Smooth muscle cell (in vitro differentiated cells): ENCODE results near the gene SLC49A4. TPM values are rescaled to one million over a fixed set of nuclear protein-coding genes. Genes with fewer than 3 reads are reported as not detected.

Experiments used
- DNase-seq: peaks from one replicate; lab custom pipeline; 2025; ENCODE audit not compliant: unreplicated experiment; lab: John Stamatoyannopoulos, UW
- H2AFZ ChIP-seq: fragments of 200-600 bp; sonication (generic); 2 replicates; pipeline ENCODE4 v1.6.0; 2016; ENCODE audit warnings: antibody characterized with exemption, low read depth, mild to moderate bottlenecking
- H3F3A ChIP-seq: fragments of 200-600 bp; sonication (generic); 2 replicates; pipeline ENCODE4 v1.6.0; 2017; ENCODE audit warnings: antibody characterized with exemption, low read depth
- H3K27ac ChIP-seq: fragments of 200-600 bp; sonication (generic); 2 replicates; pipeline ENCODE4 v1.5.1; 2016; ENCODE audit warnings: low read depth, mild to moderate bottlenecking
- H3K27me3 ChIP-seq: fragments of 200-600 bp; sonication (generic); 2 replicates; pipeline ENCODE4 v1.6.1; 2016; ENCODE audit warnings: low read depth, mild to moderate bottlenecking
- H3K36me3 ChIP-seq: fragments of 200-600 bp; sonication (generic); 2 replicates; pipeline ENCODE4 v1.5.1; 2016; ENCODE audit warnings: low read depth
- H3K4me1 ChIP-seq: fragments of 200-600 bp; sonication (generic); 2 replicates; pipeline ENCODE4 v1.5.1; 2016; ENCODE audit warnings: low read depth
- H3K4me2 ChIP-seq: fragments of 200-600 bp; sonication (generic); 2 replicates; pipeline ENCODE4 v1.6.0; 2016; ENCODE audit warnings: mild to moderate bottlenecking
- H3K4me3 ChIP-seq: fragments of 200-600 bp; sonication (generic); 2 replicates; pipeline ENCODE4 v1.5.1; 2016; ENCODE audit warnings: mild to moderate bottlenecking
- H3K79me2 ChIP-seq: fragments of 200-600 bp; sonication (generic); 2 replicates; pipeline ENCODE4 v1.6.0; 2016; ENCODE audit warnings: low read depth, mild to moderate bottlenecking
- H3K9ac ChIP-seq: fragments of 200-600 bp; sonication (generic); 2 replicates; pipeline ENCODE4 v1.6.0; 2016; ENCODE audit warnings: low read depth
- H3K9me3 ChIP-seq: fragments of 200-600 bp; sonication (generic); replicated peaks from 2 replicates; pipeline ENCODE4 v1.5.1; 2016; ENCODE audit warnings: low read depth
- H4K20me1 ChIP-seq: fragments of 200-600 bp; sonication (generic); 2 replicates; pipeline ENCODE4 v1.6.0; 2016; ENCODE audit warnings: low read depth
- WGBS: methylation state at CpG from one replicate; pipeline ENCODE4 v1.1.7; 2016; ENCODE audit warnings: low lambda C conversion rate; 5-methylcytosine and 5-hydroxymethylcytosine counted together
- polyA plus RNA-seq: library from polyadenylated mRNA; unstranded; fragments of >200 nt; fragmentation: Nextera tagmentation; extraction: Ambion mirVana; gene quantifications from 2 replicates; pipeline ENCODE4 v1.2.1, GENCODE V29; 2016
- total RNA-seq: library from RNA; depleted of rRNA; stranded (reverse); fragments of >200 nt; gene quantifications from 2 replicates; pipeline ENCODE4 v1.2.3, GENCODE V29; 2014
- TF ChIP-seq, protein P1 (sequence below): fragments of 200-600 bp; sonication (generic); IDR thresholded peaks from 2 replicates; pipeline ENCODE4 v1.5.1; 2017; ENCODE audit warnings: borderline replicate concordance, mild to moderate bottlenecking, antibody characterized with exemption; ENCODE audit not compliant: insufficient read depth, poor library complexity, severe bottlenecking

The SLC49A4 gene
- total and polyA plus RNA-seq, 2 experiments from 2014 or later, result 7.8 to 19.5 TPM

DNA sequence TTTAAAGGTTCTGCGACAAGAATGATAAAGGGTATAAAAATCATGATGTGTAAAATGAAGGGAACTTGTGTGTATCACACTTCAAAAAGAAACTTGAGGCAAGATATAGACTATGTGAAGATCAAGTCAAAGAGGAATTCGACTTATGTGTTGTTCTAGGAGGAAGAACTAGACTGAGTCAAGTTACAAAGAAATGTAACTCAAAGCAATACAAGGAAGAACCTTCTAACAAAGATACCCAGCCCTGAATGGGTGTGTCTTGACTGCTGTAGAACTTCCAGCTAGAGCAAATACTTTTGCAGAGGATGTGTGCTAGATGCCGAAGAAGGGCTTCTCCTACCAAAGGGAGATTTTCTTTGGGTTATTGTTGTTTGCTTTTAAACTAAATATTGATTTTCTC is 2.4 kb downstream of the SLC49A4 start:
- Histone ChIP-seq H3K9ac (no peak overlapping the region), H3F3A (no peaks in the 10 kb centered on the region), H3K36me3 (no peaks in the 10 kb centered on the region), H3K9me3 (no peaks in the 10 kb centered on the region), H4K20me1 (peaks cover 16% of the 10 kb centered on the region), H3K27me3 (no peaks in the 10 kb centered on the region), H3K4me3 (no peak overlapping the region), H3K4me2 (no peak overlapping the region), H2AFZ (no peak overlapping the region), H3K79me2 (peaks cover 19% of the 10 kb centered on the region), H3K4me1 (peaks cover 17% of the 10 kb centered on the region), H3K27ac (no peak overlapping the region)
- 93% methylated on average over 3 of the region's 3 CpGs for WGBS
- DNase-seq, result no peak
- TF ChIP-seq, protein P1, sequence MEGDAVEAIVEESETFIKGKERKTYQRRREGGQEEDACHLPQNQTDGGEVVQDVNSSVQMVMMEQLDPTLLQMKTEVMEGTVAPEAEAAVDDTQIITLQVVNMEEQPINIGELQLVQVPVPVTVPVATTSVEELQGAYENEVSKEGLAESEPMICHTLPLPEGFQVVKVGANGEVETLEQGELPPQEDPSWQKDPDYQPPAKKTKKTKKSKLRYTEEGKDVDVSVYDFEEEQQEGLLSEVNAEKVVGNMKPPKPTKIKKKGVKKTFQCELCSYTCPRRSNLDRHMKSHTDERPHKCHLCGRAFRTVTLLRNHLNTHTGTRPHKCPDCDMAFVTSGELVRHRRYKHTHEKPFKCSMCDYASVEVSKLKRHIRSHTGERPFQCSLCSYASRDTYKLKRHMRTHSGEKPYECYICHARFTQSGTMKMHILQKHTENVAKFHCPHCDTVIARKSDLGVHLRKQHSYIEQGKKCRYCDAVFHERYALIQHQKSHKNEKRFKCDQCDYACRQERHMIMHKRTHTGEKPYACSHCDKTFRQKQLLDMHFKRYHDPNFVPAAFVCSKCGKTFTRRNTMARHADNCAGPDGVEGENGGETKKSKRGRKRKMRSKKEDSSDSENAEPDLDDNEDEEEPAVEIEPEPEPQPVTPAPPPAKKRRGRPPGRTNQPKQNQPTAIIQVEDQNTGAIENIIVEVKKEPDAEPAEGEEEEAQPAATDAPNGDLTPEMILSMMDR, result no peak

DNA sequence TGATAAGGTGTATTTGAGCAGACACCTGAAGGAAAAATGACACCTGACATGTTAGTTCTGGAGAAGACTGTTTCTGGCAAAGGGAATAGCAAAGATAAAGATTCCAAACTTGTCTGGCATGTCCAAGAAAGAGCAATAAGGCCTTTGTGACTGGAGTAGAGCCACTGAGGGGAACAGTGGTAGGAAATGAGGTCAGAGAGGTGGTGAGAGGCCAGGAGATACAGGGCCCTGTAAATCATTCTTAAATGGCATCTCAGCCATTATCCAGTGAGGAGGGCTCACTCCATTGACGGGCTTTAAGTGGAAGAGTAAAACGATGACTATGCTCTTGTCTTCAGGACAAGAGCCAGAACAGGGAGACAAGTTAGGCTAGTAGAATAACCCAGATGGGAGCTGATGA is 4.5 kb downstream of the SLC49A4 start:
- Histone ChIP-seq H3K27ac (no peak overlapping the region), H3K27me3 (no peaks in the 10 kb centered on the region), H3K79me2 (peaks cover 19% of the 10 kb centered on the region), H3K4me3 (no peak overlapping the region), H2AFZ (no peak overlapping the region), H3K9me3 (no peaks in the 10 kb centered on the region), H4K20me1 (peaks cover 20% of the 10 kb centered on the region), H3K36me3 (no peaks in the 10 kb centered on the region), H3K4me1 (peaks cover 9% of the 10 kb centered on the region), H3K4me2 (no peak overlapping the region), H3K9ac (no peak overlapping the region), H3F3A (no peaks in the 10 kb centered on the region)
- no peak for DNase-seq
- TF ChIP-seq, protein P1, result no peak
- 67% methylated on average over 2 of the region's 2 CpGs for WGBS

- Histone ChIP-seq H2AFZ (no peak overlapping the region), H3K4me3 (no peak overlapping the region), H3K36me3 (no peaks in the 10 kb centered on the region), H3K9me3 (no peaks in the 10 kb centered on the region), H3F3A (no peaks in the 10 kb centered on the region), H3K27me3 (no peaks in the 10 kb centered on the region), H3K9ac (no peak overlapping the region), H4K20me1 (peaks cover 20% of the 10 kb centered on the region), H3K4me1 (peaks cover 8% of the 10 kb centered on the region), H3K4me2 (no peak overlapping the region), H3K79me2 (peaks cover 19% of the 10 kb centered on the region), H3K27ac (no peak overlapping the region)
- 76% methylated on average over 1 of the region's 1 CpG for WGBS
- DNase-seq, result no peak
- TF ChIP-seq, protein P1, result no peak
These were observed 5.2 kb downstream of the SLC49A4 start for GRCh38 chr3:122800031-122800430.

GRCh38 chr3:122800706-122801237 is 5.9 kb downstream of the SLC49A4 start:
- H3K27ac ChIP-seq, result no peak overlapping the region
- TF ChIP-seq, protein P1, result no peak
- H3F3A ChIP-seq, result no peaks in the 10 kb centered on the region
- no peak overlapping the region for H2AFZ ChIP-seq
- no peak overlapping the region for H3K4me3 ChIP-seq
- no peaks in the 10 kb centered on the region for H3K27me3 ChIP-seq
- WGBS, result 94% methylated on average over 3 of the region's 3 CpGs
- H3K9me3 ChIP-seq, result no peaks in the 10 kb centered on the region
- peaks cover 20% of the 10 kb centered on the region for H4K20me1 ChIP-seq
- H3K9ac ChIP-seq, result no peak overlapping the region
- no peak for DNase-seq
- H3K79me2 ChIP-seq, result peaks cover 18% of the 10 kb centered on the region
- no peak overlapping the region for H3K4me2 ChIP-seq
- H3K4me1 ChIP-seq, result peaks cover 6% of the 10 kb centered on the region
- H3K36me3 ChIP-seq, result no peaks in the 10 kb centered on the region
